GM19193 (cell line): ENCODE data around the gene GRIK5.

Experiments used
- POLR2A ChIP-seq: IDR thresholded peaks from 4 replicates; pipeline ENCODE4 v1.6.1; 2011; ENCODE audit not compliant: insufficient read depth, insufficient read length; ENCODE audit errors: extremely low read depth

GRIK5 gene

DNA sequence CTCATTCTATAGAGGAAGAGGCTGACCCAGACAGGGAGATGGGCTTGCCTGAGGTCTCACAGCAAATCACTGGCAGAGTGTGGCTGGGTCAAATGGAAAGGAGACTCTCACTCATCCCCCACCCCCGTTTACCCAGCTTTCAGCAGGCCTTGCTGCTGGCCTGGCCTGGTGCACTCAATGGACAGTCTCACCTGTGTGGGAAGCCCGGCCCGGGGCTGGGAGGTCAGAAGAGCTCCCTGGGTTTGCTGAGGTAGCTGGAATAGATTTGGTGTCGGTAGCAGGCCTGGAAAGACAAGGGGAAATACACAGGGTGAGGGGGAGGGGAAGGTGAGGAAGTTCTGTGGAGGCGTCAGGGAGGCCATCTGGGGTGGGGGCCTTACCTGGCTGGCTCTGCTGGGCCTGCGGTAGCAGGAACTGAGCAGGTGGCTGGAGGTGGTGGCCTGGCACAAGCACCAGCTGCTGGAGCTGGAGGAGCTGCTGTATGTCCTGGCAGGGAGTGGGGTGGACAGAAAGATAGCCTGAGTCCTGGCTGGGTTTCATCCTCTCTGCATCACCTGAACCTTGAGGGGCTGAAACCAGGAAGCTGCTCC lies 29.4 kb upstream of the GRIK5 start:
- TF ChIP-seq POLR2A, result no peak

DNA sequence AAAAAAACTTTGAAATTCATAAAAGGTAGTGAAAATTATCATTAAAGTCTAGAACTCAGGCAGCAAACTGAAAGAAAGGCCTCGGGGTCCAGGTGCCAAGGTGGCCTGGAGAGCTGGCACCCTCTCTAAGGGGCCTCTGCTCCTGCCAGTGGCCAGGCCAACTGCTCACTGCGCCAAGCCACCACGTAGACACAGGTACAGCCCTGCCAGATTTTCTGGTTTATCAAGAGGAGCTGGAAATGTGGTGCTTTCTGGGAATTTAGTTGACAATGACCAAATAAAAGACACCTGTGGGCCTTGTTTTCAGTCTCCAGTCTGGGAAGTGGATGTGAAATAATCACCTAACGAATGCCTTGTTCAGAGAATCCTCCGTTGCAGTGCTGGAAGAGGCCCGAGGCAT lies 28.8 kb upstream of the GRIK5 start:
- no peak for TF ChIP-seq POLR2A

DNA sequence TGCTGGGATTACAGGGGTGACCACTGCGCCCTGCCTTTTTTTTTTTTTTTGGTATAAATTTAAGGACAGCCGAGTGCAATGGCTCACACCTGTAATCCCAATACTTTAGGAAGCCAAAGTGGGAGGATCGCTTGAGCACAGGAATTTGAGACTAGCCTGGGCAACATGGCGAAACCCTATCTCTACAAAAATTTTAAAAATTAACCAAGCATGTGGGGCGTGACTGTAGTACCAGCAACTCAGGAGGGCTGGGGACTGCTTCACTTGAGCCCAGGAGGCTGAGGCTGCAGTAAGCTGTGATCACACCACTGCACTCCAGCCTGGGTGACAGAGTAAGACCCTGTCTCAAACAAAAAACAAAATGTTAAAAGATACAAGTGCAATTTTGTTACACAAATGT lies 27.5 kb upstream of the GRIK5 start:
- no peak for TF ChIP-seq POLR2A

DNA sequence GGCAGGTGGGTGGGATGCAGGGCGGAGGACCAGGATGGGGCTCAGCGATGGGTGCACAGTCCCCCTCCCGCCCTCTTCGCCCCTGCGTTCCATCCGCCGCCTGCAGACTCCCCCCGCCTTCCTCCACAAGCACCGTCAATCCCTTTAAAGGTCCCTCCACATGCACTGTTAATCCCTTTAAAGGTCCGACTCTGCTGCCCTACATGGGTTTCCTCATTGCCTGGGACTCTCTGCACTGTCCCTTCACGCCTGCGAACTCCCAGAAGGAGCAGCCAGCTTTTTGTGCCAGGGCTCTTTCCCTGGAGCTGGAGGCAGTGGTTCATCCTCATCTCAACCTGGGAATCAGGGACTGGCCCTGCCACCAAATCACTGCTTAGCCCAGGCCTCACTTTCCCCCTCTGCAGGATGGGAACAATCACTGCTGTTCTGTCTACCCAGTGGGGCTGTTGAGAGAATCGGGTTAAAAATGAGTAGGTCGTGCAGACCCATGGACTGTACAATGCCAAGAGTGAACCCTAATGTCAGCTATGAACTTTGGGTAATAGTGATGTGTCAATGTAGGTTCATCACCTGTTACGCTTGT lies 26.3 kb upstream of the GRIK5 start:
- TF ChIP-seq POLR2A, result no peak

DNA sequence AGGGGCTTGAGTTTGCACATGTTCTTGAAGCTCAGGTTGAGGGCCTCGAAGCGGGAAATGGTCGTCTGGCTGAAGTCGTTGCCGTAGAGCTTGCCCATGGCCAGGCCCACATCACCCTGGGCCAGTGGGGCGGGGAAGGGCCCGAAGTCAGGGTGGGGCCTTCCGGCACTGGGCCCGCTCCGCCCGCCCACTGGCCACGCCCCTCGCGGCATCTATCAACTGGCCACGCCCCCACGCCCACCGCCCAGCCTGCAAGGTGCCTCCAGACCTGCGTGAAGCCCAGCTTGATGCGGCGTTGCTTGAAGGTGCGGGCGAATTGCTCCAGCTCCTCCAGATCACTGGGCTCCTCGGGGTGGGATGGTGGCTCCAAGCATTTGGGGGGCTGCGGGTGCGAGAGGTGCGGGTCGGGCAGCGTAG lies 25.8 kb upstream of the GRIK5 start:
- no peak for TF ChIP-seq POLR2A

DNA sequence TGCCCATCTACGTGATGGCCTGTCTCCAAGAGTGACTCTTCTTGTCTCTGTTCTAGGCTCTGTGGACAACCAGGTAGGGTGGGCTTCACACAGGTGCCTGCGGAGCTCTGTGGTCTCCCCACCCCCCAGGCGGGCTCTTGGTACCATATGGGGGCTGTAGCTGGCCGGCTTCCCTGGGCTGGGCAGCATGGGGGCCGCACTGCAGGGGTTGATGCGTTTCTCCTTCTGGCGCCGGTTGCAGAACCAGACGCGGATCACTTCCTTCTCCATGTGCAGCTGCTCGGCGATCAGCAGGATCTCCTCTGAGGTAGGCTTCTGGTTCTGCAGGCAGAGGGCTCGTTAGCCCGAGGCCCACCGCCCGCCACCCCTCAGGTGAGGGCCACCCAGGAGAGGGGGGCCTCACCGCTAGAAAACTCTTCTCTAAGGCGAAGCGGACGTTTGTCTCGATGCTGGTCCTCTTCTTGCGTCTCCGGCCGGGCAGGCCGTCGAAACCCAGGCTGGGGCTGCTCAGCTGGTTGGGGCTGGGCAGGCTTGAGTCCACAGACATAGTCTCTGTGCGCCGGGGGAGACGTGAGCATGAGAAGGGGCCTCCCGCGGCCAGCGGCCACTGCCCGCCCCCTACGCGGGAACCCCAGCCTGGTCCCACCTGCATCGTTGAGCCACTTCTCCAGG lies 25.3 kb upstream of the GRIK5 start:
- TF ChIP-seq POLR2A, result no peak

DNA sequence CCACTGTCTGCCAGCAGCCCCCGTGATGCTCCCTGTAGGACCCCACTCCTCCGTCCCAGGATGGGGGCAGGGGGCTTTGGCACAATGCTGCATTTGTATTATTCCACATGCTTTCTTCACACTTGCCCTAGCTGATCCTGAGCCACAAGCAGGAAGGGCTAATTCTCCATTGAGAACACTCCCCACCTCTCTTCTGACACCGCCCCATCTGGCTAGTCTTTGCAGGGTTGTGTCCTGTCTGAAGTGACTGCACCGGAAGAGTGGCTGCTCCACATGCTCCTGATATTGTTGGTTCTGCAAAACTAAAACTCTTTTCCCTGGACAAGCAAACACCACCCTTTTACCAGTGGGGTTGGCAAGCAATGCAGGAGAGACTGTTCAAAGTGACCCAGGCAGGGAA lies 23.9 kb upstream of the GRIK5 start:
- TF ChIP-seq POLR2A, result no peak

DNA sequence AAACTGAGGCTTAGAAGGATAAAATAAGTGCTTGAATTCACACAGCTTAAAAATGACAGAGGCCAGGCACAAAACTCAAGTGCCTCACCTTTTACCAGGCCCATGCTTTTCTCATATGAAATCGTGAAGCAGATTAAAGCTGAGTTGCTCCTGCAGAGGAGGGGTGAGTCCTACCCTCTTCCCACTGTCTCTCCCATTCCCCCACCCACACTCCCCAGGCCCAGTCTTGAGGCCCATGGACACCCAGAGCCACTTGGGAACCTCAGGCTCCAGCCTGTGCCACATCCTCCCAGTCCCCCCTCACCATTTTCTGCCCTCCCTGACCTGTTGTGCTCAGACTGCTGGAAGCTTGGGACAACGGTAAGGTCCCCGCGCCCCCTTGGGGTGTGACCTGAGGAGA lies 23.5 kb upstream of the GRIK5 start:
- no peak for TF ChIP-seq POLR2A

DNA sequence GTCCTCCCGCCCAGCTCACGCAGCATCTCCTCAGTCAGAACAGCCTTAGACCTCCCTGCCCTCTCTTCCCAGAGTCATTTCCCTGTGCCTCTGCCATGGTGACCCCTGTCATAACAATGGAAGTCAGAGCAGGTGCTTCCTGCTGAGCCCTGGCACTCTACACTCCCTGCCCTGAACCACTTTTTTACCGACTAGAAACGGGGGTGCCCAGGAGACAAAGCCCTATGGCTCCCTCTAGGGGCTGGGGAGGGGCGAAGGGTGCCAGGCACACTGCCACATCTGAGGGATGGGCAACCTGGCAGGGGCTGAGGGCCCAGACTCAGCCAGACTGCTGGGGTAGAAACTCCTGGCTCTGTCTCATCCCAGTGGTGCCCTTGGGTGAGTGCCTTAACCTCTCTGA lies 22.3 kb upstream of the GRIK5 start:
- TF ChIP-seq POLR2A, result peak; percentile 12

DNA sequence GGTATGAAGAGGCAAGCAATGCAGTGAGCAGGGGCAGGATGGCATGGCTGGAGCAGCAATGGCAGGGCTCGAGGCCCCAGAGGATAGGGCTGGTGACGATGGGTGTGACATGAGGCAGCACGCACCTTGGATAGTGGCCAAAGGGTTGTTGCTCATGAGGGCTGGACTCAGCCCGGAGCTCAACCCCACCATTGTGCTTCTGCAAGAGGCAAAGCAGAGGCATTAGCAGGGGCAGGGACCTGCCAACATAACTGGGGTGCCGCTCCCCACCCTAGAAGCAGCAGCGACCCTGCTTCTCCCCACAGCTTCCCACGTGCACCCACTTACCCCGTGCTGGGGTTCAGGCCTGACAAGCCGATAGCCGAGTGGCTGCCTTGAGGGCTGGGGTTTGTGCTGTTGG lies 21.7 kb upstream of the GRIK5 start:
- TF ChIP-seq POLR2A, result no peak

DNA sequence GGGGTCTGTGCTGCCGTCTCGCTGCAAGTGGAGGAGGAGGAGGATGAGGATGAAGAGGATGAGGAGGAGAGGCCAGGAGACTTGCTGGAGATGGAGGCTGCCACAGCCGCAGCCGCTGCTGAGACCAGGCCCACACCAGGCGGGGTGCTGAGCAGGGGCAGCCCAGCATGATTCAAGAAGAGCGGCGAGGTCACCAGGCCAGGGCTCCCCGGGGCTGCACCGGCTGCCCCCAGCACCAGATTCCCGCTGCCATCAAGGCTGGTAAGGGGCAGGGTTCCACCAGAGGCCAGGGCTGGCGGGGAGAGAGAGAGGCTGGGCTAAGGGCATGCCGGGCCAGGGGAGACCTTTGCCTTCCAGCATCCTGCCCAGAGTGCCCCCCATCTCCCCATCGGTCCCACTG lies 21.3 kb upstream of the GRIK5 start:
- TF ChIP-seq POLR2A, result no peak

DNA sequence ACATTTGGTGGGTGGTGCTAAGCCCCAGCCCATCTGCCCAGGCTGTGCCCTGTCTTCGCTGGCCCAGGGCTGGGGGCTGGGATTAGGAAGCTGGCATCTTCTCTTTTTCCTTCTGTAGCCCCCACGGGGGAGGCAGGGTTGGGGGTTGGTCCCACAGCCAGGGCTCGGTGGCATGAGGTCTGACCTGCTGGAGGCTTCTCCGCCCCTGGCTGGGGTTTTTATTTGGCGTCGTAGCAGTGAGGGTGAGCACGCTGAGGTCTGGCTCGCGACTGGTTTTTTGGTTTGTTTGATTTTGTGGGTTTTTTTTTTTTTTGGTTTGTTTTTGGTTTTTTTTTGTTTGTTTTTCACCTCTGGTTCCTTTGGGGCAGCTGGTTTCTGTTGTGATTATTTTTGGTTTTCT lies 20.7 kb upstream of the GRIK5 start:
- TF ChIP-seq POLR2A, result no peak

DNA sequence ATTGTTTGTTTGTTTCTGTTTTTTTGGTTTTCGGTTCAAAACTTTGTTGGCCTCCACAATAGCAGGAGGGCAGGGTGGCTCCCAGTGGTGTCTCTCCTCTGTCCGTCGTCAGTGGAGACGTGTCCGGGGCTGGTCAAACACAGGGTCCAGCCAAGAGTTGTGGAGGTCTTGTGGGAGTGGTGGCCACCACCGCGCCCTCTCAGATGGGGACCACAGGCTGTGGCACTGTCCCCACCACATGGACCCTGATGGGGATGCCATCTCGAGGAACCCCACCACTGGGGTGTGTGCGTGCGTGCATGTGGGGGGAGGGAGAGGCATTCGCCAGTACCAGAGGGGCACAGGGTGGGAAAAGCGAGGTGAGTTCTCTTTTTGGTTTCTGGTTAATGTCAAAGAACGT lies 19.8 kb upstream of the GRIK5 start:
- TF ChIP-seq POLR2A, result peak; percentile 18

DNA sequence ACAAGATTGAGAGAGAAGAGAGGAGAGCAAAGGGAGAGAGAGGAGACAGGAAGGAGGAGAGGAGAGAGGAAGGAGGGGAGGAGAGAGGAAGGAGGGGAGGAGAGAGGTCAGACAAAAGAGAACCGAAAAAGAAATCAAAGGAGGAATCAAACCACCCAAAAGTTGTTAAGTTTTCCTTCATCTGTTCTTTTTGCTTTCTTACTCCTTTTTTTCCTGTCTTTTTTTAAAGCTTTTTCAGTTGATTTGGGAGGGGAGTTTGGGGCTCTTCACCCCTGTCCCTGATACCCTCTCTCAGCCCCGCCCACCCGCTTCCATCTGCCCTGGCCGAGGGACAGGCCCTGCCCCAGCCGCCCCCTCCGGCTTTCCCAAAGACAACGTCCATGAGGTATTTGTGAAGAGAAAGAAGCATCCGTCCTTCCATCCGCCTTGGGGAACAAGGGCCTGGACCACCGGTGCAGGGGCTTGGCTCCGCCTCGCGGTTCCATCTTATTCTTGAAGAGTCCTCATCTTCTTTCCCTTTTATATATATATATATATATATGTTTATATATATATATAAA lies 19.3 kb upstream of the GRIK5 start:
- no peak for TF ChIP-seq POLR2A

DNA sequence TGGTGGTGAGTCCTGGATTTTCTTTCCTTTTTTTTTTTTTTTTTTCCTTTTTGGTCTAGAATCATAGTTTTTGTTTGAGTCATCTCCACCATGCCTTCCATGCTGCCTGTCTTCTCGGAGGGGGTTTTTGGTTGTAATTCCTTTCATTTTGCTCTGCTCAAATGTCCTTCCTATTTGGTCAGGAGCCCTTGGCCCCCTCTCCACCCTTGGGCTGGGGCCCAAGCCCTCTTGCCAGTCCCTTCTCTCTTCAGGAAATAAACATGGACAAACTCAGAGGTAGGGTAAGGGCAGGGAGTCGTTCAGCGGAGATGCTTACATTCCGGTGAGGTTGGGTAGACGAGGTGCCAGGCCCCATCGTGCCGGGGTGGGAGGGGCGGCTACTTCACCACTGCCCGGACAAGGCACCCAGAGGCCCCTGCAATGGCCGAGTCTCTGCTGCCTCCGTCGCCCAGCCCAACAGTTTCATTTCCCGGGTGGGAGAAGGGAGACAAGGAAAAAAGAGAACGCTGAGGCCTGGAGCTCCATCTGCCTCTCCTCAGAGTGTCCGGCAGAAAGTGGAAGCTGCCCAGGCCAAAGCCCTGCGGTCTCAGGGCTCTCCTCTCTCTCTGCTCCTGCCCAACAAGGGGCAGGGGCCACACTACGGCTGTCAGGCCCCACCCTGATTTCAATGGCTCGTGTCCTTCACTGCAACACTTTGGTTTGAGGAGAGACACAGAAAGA lies 18.6 kb upstream of the GRIK5 start:
- no peak for TF ChIP-seq POLR2A
